Neuronal stem cell (in vitro differentiated cells): ENCODE measurements around the gene ANTXR2.

ENCODE experiments used
- DNase-seq: peaks from one replicate; pipeline ENCODE4 v3.0.0-alpha.2; 2013; ENCODE audit warnings: low spot score
- H2AFZ ChIP-seq: one replicate; pipeline ENCODE4 v1.6.1; 2013; ENCODE audit warnings: mild to moderate bottlenecking, low read length, inconsistent platforms
- H2AK5ac ChIP-seq: 2 replicates; pipeline ENCODE4 v1.6.1; 2013; ENCODE audit warnings: low read depth, mild to moderate bottlenecking, inconsistent platforms, low read length, moderate library complexity, mixed read lengths
- H2BK120ac ChIP-seq: 2 replicates; pipeline ENCODE4 v1.6.1; 2013; ENCODE audit warnings: low read depth, mild to moderate bottlenecking, inconsistent platforms, low read length, moderate library complexity, mixed read lengths
- H2BK12ac ChIP-seq: one replicate; pipeline ENCODE4 v1.6.1; 2013; ENCODE audit warnings: low read length, inconsistent platforms
- H2BK15ac ChIP-seq: 2 replicates; pipeline ENCODE4 v1.6.1; 2013; ENCODE audit warnings: mild to moderate bottlenecking, low read length, inconsistent platforms, mixed read lengths
- H2BK5ac ChIP-seq: one replicate; pipeline ENCODE4 v1.6.1; 2013; ENCODE audit warnings: inconsistent platforms, mild to moderate bottlenecking, low read length, moderate library complexity
- H3K14ac ChIP-seq: one replicate; pipeline ENCODE4 v1.6.1; 2013; ENCODE audit warnings: low read length, inconsistent platforms
- H3K18ac ChIP-seq: 2 replicates; pipeline ENCODE4 v1.6.1; 2013; ENCODE audit warnings: low read length, inconsistent platforms
- H3K23ac ChIP-seq: 2 replicates; pipeline ENCODE4 v1.6.1; 2013; ENCODE audit warnings: low read depth, mild to moderate bottlenecking, mixed read lengths, low read length, inconsistent platforms; ENCODE audit not compliant: poor library complexity
- H3K27ac ChIP-seq: replicated peaks from 3 replicates; pipeline ENCODE4 v1.5.1; 2013; ENCODE audit warnings: low read length, inconsistent platforms
- H3K27me3 ChIP-seq, 3 experiments: 2 replicates each; pipeline ENCODE4 v1.6.1; 2013; ENCODE audit warnings: low read length in 3 of 3, mild to moderate bottlenecking in 2 of 3, inconsistent platforms in 1 of 3, low read depth in 1 of 3, mixed read lengths in 1 of 3, moderate library complexity in 1 of 3; ENCODE audit not compliant: control insufficient read depth in 3 of 3, insufficient read depth in 3 of 3
- H3K36me3 ChIP-seq, 2 donors: replicated peaks in 1 of 2; 2 replicates each; pipeline ENCODE4 v1.6.1; 2013; ENCODE audit warnings: low read length in 2 of 2; ENCODE audit not compliant: control insufficient read depth in 2 of 2, insufficient read depth in 2 of 2
- H3K4ac ChIP-seq: 2 replicates; pipeline ENCODE4 v1.6.1; 2013; ENCODE audit warnings: inconsistent platforms, mild to moderate bottlenecking, low read length, moderate library complexity
- H3K4me1 ChIP-seq, 2 donors: 1 replicate in 1 of 2; 2 replicates in 1 of 2; pipeline ENCODE4 v1.6.1; 2013; ENCODE audit warnings: low read length in 2 of 2, low read depth in 1 of 2; ENCODE audit not compliant: control insufficient read depth in 2 of 2, insufficient read depth in 1 of 2
- H3K4me2 ChIP-seq: one replicate; pipeline ENCODE4 v1.6.1; 2013; ENCODE audit warnings: mild to moderate bottlenecking, low read length, inconsistent platforms; ENCODE audit not compliant: insufficient read depth, poor library complexity, severe bottlenecking
- H3K4me3 ChIP-seq, 2 donors: 2 replicates each; pipeline ENCODE4 v1.5.1; 2013; ENCODE audit warnings: low read length in 2 of 2, mild to moderate bottlenecking in 2 of 2, inconsistent platforms in 1 of 2, moderate library complexity in 1 of 2
- H3K79me1 ChIP-seq: one replicate; pipeline ENCODE4 v1.6.1; 2013; ENCODE audit warnings: low read depth, mild to moderate bottlenecking, inconsistent platforms, low read length, moderate library complexity
- H3K9ac ChIP-seq: one replicate; pipeline ENCODE4 v1.6.1; 2013; ENCODE audit warnings: mild to moderate bottlenecking, low read depth, low read length, inconsistent platforms; ENCODE audit not compliant: poor library complexity
- H3K9me3 ChIP-seq, 2 donors: replicated peaks in 1 of 2; 2 replicates each; pipeline versions ENCODE3 to v1.6.1; 2013; ENCODE audit warnings: low read length in 2 of 2, mild to moderate bottlenecking in 2 of 2, inconsistent platforms in 1 of 2, low read depth in 1 of 2, mixed read lengths in 1 of 2, moderate library complexity in 1 of 2; ENCODE audit not compliant: control insufficient read depth in 2 of 2, insufficient read depth in 1 of 2
- H4K8ac ChIP-seq: one replicate; pipeline ENCODE4 v1.6.1; 2013; ENCODE audit warnings: low read depth, mild to moderate bottlenecking, inconsistent platforms, low read length, moderate library complexity
- H4K91ac ChIP-seq: one replicate; pipeline ENCODE4 v1.6.1; 2013; ENCODE audit warnings: low read length, low read depth, mild to moderate bottlenecking, inconsistent platforms; ENCODE audit not compliant: poor library complexity
- WGBS, 2 donors: extraction: QIAGEN DNeasy Blood & Tissue Kit; methylation state at CpG; one replicate each; pipeline ENCODE4 v1.1.7; 2013; ENCODE audit warnings: missing lambda C conversion rate in 2 of 2, mixed read lengths in 1 of 2; ENCODE audit not compliant: insufficient read length in 2 of 2, insufficient replicate concordance in 1 of 2; ENCODE audit errors: extremely low coverage in 2 of 2; 5-methylcytosine and 5-hydroxymethylcytosine counted together

ANTXR2 gene

DNA sequence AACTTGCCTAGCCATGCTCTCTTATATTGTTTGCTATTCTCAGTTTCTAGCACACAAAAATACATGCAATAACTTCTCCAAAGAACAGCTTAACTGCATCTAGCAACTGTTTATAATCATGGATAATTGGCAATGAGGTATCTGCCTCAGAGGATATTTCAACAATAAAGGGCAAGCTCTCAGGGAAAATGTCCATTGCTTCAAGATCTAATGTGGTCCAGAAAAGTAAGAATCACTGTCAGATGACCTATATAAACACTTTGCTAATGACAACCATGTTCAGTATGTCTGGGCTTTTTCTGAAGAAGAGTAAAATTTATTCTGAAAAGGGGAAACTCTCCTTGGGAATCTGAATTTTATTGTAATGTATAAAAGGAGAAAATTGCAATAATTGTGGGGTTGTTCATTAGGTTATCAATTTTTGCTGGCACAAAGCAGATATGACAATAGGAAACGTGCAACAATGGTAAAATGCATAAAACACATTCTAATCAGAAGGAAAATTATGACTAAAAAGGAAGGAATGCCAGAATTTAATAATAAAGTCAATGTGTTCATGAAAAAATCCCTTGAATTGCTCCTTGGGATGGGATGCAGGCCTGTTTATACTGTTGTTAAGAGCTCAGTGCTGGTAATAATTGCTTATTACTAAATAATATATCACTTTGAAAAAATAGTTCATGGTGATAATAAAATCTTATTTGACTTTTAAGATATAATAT, 90.3 kb downstream of the ANTXR2 start:
- H3K4me2 ChIP-seq, result no peak overlapping the region
- no peak overlapping the region for H4K8ac ChIP-seq

DNA sequence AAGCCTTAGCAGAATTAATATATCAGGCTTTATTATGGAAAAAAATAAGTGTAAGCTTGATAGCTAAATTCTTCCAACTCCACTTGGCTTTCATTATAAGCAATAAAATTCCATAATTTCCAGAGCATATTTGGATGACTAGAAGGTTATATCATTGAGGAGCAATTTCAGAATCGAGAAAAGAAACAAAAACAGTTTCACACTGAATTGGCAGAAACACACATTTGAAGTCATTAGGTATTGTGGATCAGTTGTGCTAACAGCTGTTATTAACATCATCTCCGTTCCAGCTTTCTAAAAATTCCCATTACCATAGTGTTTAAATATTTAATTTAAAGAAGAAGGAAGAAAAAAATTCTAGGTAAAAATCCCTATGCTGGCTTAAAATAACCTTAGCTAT, 92.6 kb downstream of the ANTXR2 start:
- Histone ChIP-seq H3K4me1 (no peaks in the 10 kb centered on the region), H2AFZ (no peak overlapping the region), H2BK120ac (no peak overlapping the region), H3K9ac (no peak overlapping the region), H3K79me1 (no peaks in the 10 kb centered on the region), H3K23ac (no peak overlapping the region), H4K8ac (no peak overlapping the region), H2AK5ac (no peak overlapping the region), H2BK15ac (no peak overlapping the region), H3K18ac (no peak overlapping the region), H4K91ac (no peak overlapping the region), H2BK5ac (no peak overlapping the region), H3K27me3 (no peaks in the 10 kb centered on the region), H3K4ac (no peak overlapping the region), H3K4me3 (no peak overlapping the region), H3K14ac (no peak overlapping the region), H3K4me2 (no peak overlapping the region), H3K27ac (no peak overlapping the region), H3K9me3 (peaks cover 0 to 4% of the 10 kb centered on the region in 2 donors), H2BK12ac (no peak overlapping the region), H3K36me3 (peaks cover 4 to 46% of the 10 kb centered on the region in 2 donors)
- no peak for DNase-seq
- no CpG with 5 or more reads among the region's 2 CpGs for WGBS, 2 donors

More for the DNA sequence above, 90.3 kb downstream of the ANTXR2 start:
- peaks cover 0 to 4% of the 10 kb centered on the region in 2 donors for H3K4me1 ChIP-seq
- no peak overlapping the region for H3K4ac ChIP-seq
- no peak overlapping the region for H2AFZ ChIP-seq
- no peak overlapping the region for H2BK15ac ChIP-seq
- H3K14ac ChIP-seq, result no peak overlapping the region
- no peak overlapping the region for H3K27ac ChIP-seq
- H3K9ac ChIP-seq, result no peak overlapping the region
- no peaks in the 10 kb centered on the region for H3K9me3 ChIP-seq
- H2AK5ac ChIP-seq, result no peak overlapping the region
- H3K18ac ChIP-seq, result no peak overlapping the region
- no peaks in the 10 kb centered on the region for H3K27me3 ChIP-seq
- no peak for DNase-seq
- no peak overlapping the region for H3K4me3 ChIP-seq
- H3K23ac ChIP-seq, result no peak overlapping the region
- peaks cover 2% of the 10 kb centered on the region for H3K79me1 ChIP-seq
- H4K91ac ChIP-seq, result no peak overlapping the region
- no peak overlapping the region for H2BK12ac ChIP-seq
- no peak overlapping the region for H2BK5ac ChIP-seq
- peaks cover 6 to 28% of the 10 kb centered on the region in 2 donors for H3K36me3 ChIP-seq
- no peak overlapping the region for H2BK120ac ChIP-seq
- WGBS, 2 donors, result no CpG with 5 or more reads among the region's 1 CpG

DNA sequence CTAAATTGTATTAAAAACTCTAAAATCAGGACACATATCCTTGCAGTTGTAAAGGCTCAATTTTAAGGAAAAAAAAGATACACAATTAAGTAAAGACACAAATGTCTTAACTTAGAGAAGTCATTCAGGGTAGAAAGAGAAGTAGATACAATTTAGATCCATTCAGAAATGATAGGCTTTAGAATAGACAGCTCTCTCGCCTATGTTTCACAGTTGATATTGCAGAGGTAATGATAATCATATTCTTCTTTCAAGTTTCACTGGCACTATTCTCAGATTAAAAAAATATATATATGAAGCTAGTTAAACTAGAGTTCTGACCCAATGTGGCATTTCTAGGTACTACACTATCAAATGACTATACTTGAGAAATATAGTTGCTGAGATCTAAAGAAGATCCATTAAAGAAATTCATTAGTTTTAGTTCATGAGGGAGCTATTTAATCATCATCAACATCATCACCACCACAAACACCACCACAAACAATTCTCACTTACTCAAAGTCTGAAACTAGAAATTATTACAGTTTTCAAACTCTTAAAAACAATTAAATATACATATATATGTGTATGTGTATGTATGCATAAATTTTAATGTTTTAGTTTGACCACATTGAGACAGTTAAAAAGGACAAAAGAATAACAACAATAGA, 93.1 kb downstream of the ANTXR2 start:
- no peak overlapping the region for H3K23ac ChIP-seq
- no peak overlapping the region for H4K91ac ChIP-seq
- no peak overlapping the region for H3K18ac ChIP-seq
- no peak overlapping the region for H4K8ac ChIP-seq
- no peaks in the 10 kb centered on the region for H3K27me3 ChIP-seq
- no peak overlapping the region for H3K4ac ChIP-seq
- no peak overlapping the region for H3K4me2 ChIP-seq
- no peak overlapping the region for H2BK120ac ChIP-seq
- H3K4me1 ChIP-seq, result no peaks in the 10 kb centered on the region
- no peak overlapping the region for H3K9ac ChIP-seq
- H3K36me3 ChIP-seq, result peaks cover 4 to 46% of the 10 kb centered on the region in 2 donors
- H2AK5ac ChIP-seq, result no peak overlapping the region
- peaks cover 0 to 4% of the 10 kb centered on the region in 2 donors for H3K9me3 ChIP-seq
- no CpG with 5 or more reads among the region's 1 CpG for WGBS, 2 donors
- H3K27ac ChIP-seq, result no peak overlapping the region
- H3K4me3 ChIP-seq, result no peak overlapping the region
- H3K79me1 ChIP-seq, result no peaks in the 10 kb centered on the region
- no peak overlapping the region for H2BK12ac ChIP-seq
- H2BK5ac ChIP-seq, result no peak overlapping the region
- H2AFZ ChIP-seq, result no peak overlapping the region
- DNase-seq, result no peak
- no peak overlapping the region for H3K14ac ChIP-seq
- no peak overlapping the region for H2BK15ac ChIP-seq

DNA sequence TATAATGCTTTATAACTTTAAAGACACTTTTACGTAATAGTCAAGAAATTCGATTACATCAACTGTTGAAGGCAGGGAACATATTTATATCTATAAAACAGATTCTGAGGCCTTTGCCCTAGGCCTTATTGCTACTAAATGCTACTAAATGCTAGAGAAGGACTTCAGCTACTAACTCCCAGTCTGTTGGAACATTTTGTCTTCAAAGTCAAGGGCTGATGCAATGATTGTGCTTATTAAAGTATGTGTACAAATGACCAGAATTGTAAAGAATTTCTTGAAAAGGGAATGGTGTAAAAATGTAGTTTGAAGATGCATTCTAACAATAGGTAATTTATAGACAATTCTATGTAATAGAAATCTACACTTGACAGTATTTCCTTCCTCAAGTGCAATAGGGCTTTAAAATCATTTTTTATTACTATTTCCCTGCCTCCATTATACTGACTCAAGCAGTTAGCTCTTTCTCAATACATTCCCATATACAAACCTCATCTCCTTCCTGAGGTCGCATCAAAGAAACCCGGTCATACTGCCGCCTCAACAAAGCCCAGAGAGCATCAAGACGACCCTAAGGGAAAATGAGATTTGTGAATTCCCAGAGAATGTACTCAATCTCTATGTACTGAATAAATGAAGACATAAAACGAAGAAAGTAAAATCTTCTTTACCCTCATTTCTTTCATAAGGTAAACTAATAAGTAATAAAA, 95.7 kb downstream of the ANTXR2 start:
- H3K4me1 ChIP-seq, result no peaks in the 10 kb centered on the region
- DNase-seq, result no peak
- H3K27ac ChIP-seq, result no peak overlapping the region
- no peak overlapping the region for H3K4me3 ChIP-seq
- H3K4me2 ChIP-seq, result no peak overlapping the region
- peaks cover 0 to 4% of the 10 kb centered on the region in 2 donors for H3K9me3 ChIP-seq
- H4K91ac ChIP-seq, result no peak overlapping the region
- H2AK5ac ChIP-seq, result no peak overlapping the region
- H3K23ac ChIP-seq, result no peak overlapping the region
- H3K9ac ChIP-seq, result no peak overlapping the region
- no peak overlapping the region for H4K8ac ChIP-seq
- H3K36me3 ChIP-seq, result peaks cover 4 to 39% of the 10 kb centered on the region in 2 donors
- no peak overlapping the region for H2BK5ac ChIP-seq
- WGBS, 2 donors, result no CpG with 5 or more reads among the region's 7 CpGs
- no peaks in the 10 kb centered on the region for H3K79me1 ChIP-seq
- no peak overlapping the region for H3K14ac ChIP-seq
- no peak overlapping the region for H2BK12ac ChIP-seq
- no peak overlapping the region for H3K18ac ChIP-seq
- H2BK15ac ChIP-seq, result no peak overlapping the region
- H3K4ac ChIP-seq, result no peak overlapping the region
- no peak overlapping the region for H2BK120ac ChIP-seq
- H3K27me3 ChIP-seq, result no peaks in the 10 kb centered on the region
- no peak overlapping the region for H2AFZ ChIP-seq
